ENCODE data around the gene FAM25G.
"Not testable (repeated sequence)": the region's sequence is repeated elsewhere in the genome, so short reads cannot be mapped to it uniquely, and the experiment has no call there.

Gene FAM25G

DNA sequence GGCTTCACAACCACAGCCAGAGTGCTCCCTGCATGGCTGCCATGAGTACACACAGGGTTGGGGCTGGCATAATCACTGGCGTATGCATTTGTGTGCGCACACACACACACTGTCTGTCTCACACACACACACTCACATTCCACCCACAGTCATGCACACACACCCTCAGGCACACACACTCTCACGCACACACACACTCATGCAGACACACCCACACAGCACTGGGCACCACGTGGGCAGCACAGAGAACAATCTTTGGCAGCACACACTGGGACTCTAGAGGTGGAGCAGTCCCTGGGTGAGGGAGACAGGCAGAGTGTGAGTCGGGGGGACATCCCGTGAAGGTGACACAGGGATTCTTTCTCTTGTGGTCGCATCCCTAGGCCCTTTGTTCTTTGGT lies 18.0 kb downstream of the FAM25G start:
- not testable (repeated sequence) for H3K4me2 ChIP-seq (ENCODE audit: low read depth, low read length, poor library complexity, severe bottlenecking); H3K27ac ChIP-seq (ENCODE audit: low read depth, low read length); H3K79me2 ChIP-seq (ENCODE audit: insufficient read depth, low read length); H2AFZ ChIP-seq (ENCODE audit: low read depth, low read length, severe bottlenecking); H3K27me3 ChIP-seq (ENCODE audit: low read length); H4K20me1 ChIP-seq (ENCODE audit: low read depth, low read length); H3K9ac ChIP-seq (ENCODE audit: low read length); H3K4me3 ChIP-seq (ENCODE audit: insufficient read depth, low read length, poor library complexity, severe bottlenecking); H3K9me2 ChIP-seq (replicated peaks; ENCODE audit: insufficient read depth, low read length); H3K9me3 ChIP-seq (ENCODE audit: insufficient read depth, low read length); H3F3A ChIP-seq (ENCODE audit: insufficient read depth); H3K36me3 ChIP-seq (ENCODE audit: low read length)

- H4K20me1 ChIP-seq (ENCODE audit: low read depth, low read length); H3K4me2 ChIP-seq (ENCODE audit: low read depth, low read length, poor library complexity, severe bottlenecking); H3K27ac ChIP-seq (ENCODE audit: low read depth, low read length): not testable (repeated sequence)
Observed at GRCh38 chr10:47472647-47473046, 18.9 kb downstream of the FAM25G start.

GRCh38 chr10:47472072-47472471 lies 19.4 kb downstream of the FAM25G start:
- H3K79me2 ChIP-seq (ENCODE audit: insufficient read depth, low read length); H3K27me3 ChIP-seq (ENCODE audit: low read length); H3K36me3 ChIP-seq (ENCODE audit: low read length); H2AFZ ChIP-seq (ENCODE audit: low read depth, low read length, severe bottlenecking); H4K20me1 ChIP-seq (ENCODE audit: low read depth, low read length); H3K9me3 ChIP-seq (ENCODE audit: insufficient read depth, low read length); H3F3A ChIP-seq (ENCODE audit: insufficient read depth); H3K4me2 ChIP-seq (ENCODE audit: low read depth, low read length, poor library complexity, severe bottlenecking); H3K4me3 ChIP-seq (ENCODE audit: insufficient read depth, low read length, poor library complexity, severe bottlenecking); H3K9ac ChIP-seq (ENCODE audit: low read length); H3K9me2 ChIP-seq (replicated peaks; ENCODE audit: insufficient read depth, low read length); H3K27ac ChIP-seq (ENCODE audit: low read depth, low read length): not testable (repeated sequence)

More at GRCh38 chr10:47472647-47473046, 18.9 kb downstream of the FAM25G start:
- H3K9me3 ChIP-seq (ENCODE audit: insufficient read depth, low read length); H3K36me3 ChIP-seq (ENCODE audit: low read length); H3K27me3 ChIP-seq (ENCODE audit: low read length); H2AFZ ChIP-seq (ENCODE audit: low read depth, low read length, severe bottlenecking); H3K79me2 ChIP-seq (ENCODE audit: insufficient read depth, low read length); H3K9ac ChIP-seq (ENCODE audit: low read length); H3F3A ChIP-seq (ENCODE audit: insufficient read depth); H3K4me3 ChIP-seq (ENCODE audit: insufficient read depth, low read length, poor library complexity, severe bottlenecking); H3K9me2 ChIP-seq (replicated peaks; ENCODE audit: insufficient read depth, low read length): not testable (repeated sequence)

GRCh38 chr10:47468731-47469528 lies 22.6 kb downstream of the FAM25G start:
- not testable (repeated sequence) for H4K20me1 ChIP-seq (ENCODE audit: low read depth, low read length); H3K9ac ChIP-seq (ENCODE audit: low read length); H3K9me2 ChIP-seq (replicated peaks; ENCODE audit: insufficient read depth, low read length); H3K36me3 ChIP-seq (ENCODE audit: low read length); H3K27me3 ChIP-seq (ENCODE audit: low read length); H3K4me2 ChIP-seq (ENCODE audit: low read depth, low read length, poor library complexity, severe bottlenecking); H3K27ac ChIP-seq (ENCODE audit: low read depth, low read length); H2AFZ ChIP-seq (ENCODE audit: low read depth, low read length, severe bottlenecking); H3F3A ChIP-seq (ENCODE audit: insufficient read depth); H3K79me2 ChIP-seq (ENCODE audit: insufficient read depth, low read length); H3K4me3 ChIP-seq (ENCODE audit: insufficient read depth, low read length, poor library complexity, severe bottlenecking); H3K9me3 ChIP-seq (ENCODE audit: insufficient read depth, low read length)

GRCh38 chr10:47467957-47468356 lies 23.5 kb downstream of the FAM25G start:
- H3K9me3 ChIP-seq (ENCODE audit: insufficient read depth, low read length); H3K27me3 ChIP-seq (ENCODE audit: low read length); H3F3A ChIP-seq (ENCODE audit: insufficient read depth); H2AFZ ChIP-seq (ENCODE audit: low read depth, low read length, severe bottlenecking); H3K4me2 ChIP-seq (ENCODE audit: low read depth, low read length, poor library complexity, severe bottlenecking); H3K27ac ChIP-seq (ENCODE audit: low read depth, low read length); H3K79me2 ChIP-seq (ENCODE audit: insufficient read depth, low read length); H4K20me1 ChIP-seq (ENCODE audit: low read depth, low read length); H3K36me3 ChIP-seq (ENCODE audit: low read length); H3K9ac ChIP-seq (ENCODE audit: low read length); H3K4me3 ChIP-seq (ENCODE audit: insufficient read depth, low read length, poor library complexity, severe bottlenecking); H3K9me2 ChIP-seq (replicated peaks; ENCODE audit: insufficient read depth, low read length): not testable (repeated sequence)

GRCh38 chr10:47467458-47467857 lies 24.0 kb downstream of the FAM25G start:
- H4K20me1 ChIP-seq (ENCODE audit: low read depth, low read length); H3K27ac ChIP-seq (ENCODE audit: low read depth, low read length); H2AFZ ChIP-seq (ENCODE audit: low read depth, low read length, severe bottlenecking); H3K9ac ChIP-seq (ENCODE audit: low read length); H3K9me2 ChIP-seq (replicated peaks; ENCODE audit: insufficient read depth, low read length); H3K36me3 ChIP-seq (ENCODE audit: low read length); H3K4me2 ChIP-seq (ENCODE audit: low read depth, low read length, poor library complexity, severe bottlenecking); H3F3A ChIP-seq (ENCODE audit: insufficient read depth); H3K27me3 ChIP-seq (ENCODE audit: low read length); H3K9me3 ChIP-seq (ENCODE audit: insufficient read depth, low read length); H3K4me3 ChIP-seq (ENCODE audit: insufficient read depth, low read length, poor library complexity, severe bottlenecking); H3K79me2 ChIP-seq (ENCODE audit: insufficient read depth, low read length): not testable (repeated sequence)

GRCh38 chr10:47465216-47465917 lies 26.1 kb downstream of the FAM25G start:
- H3K9me2 ChIP-seq (replicated peaks; ENCODE audit: insufficient read depth, low read length); H3K4me3 ChIP-seq (ENCODE audit: insufficient read depth, low read length, poor library complexity, severe bottlenecking); H2AFZ ChIP-seq (ENCODE audit: low read depth, low read length, severe bottlenecking): not testable (repeated sequence)

More at GRCh38 chr10:47465216-47465917, 26.1 kb downstream of the FAM25G start:
- H3K9ac ChIP-seq (ENCODE audit: low read length); H3K27ac ChIP-seq (ENCODE audit: low read depth, low read length); H4K20me1 ChIP-seq (ENCODE audit: low read depth, low read length); H3F3A ChIP-seq (ENCODE audit: insufficient read depth); H3K9me3 ChIP-seq (ENCODE audit: insufficient read depth, low read length); H3K36me3 ChIP-seq (ENCODE audit: low read length); H3K4me2 ChIP-seq (ENCODE audit: low read depth, low read length, poor library complexity, severe bottlenecking); H3K79me2 ChIP-seq (ENCODE audit: insufficient read depth, low read length); H3K27me3 ChIP-seq (ENCODE audit: low read length): not testable (repeated sequence)
